HCEC 1CT (cell line): ENCODE measurements around the gene RSPO4.
"Not testable (repeated sequence)": the region's sequence is repeated elsewhere in the genome, so short reads cannot be mapped to it uniquely, and the experiment has no call there.

Experiments
- DNase-seq: peaks from one replicate; pipeline ENCODE4 v3.0.0-alpha.2; 2017

Gene RSPO4

DNA sequence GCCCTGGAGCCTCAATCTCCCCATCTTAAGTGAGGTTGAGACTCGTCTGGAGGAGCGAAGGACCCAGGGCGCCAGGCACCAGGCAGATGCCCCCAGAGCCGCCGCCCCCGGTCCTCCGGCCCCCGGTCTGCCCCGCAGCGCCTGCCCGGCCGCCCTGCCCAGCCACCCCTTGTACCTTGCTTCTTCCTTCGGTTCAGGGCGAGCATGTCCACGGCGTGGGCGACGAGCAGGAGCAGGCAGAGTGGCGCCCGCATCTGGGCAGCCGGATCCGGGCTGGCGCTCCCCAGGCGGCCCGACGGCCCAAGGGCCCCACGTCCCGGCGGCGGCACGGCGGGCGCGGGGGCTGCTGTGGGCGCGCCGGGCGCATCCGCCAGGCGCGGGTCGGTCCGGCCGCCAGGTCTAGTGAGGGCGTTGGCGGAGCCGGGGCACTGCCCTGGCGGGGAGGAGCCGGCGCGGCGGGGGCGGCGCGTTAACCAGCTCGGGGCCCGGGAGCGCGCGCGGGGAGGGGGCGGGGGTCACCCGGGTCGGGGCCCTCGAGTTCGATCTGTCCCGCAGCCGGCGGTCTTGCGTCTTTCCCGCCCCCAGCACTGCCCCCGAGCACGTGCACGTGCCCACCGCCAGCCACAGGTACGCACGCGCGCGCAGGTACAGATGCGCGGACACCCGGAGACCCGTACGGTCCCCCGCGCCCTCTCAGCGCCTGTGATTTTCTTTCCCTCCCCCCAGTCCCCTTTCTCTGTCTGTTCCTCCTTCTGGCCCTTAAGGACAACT is at the start of gene RSPO4:
Gene RSPO4 (minus strand): TSS at position 401 of the 771 bp plus-strand sequence. CDS start 147 bp downstream, at position 254.
- DNase-seq = no peak

DNA sequence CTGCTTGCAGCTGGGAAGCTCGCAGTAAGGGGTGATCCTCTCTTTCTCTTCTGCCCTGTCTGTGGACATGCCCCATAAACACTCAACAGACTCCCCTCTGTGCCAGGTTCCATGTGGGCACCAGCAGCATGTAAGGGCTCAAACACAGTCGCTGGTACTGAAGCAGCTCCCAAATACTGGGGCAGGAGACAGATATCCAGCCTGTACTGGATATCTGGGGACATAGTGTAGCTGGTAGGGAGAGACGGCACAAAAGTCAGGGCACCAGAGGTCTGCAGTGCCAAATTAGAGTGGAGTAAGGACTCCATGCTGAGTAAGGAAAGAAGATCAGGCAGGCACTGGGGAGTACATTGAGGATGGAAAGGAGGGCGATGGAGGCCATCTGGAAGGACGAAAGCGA is 48.3 kb upstream of the RSPO4 start:
- DNase-seq = no peak

GRCh38 chr20:1045860-1046418 is 43.8 kb upstream of the RSPO4 start:
- no peak for DNase-seq

- DNase-seq = no peak
Measured at GRCh38 chr20:1041845-1042390, 39.8 kb upstream of the RSPO4 start.

- DNase-seq = no peak
Measured at GRCh38 chr20:1038205-1038604, 36.1 kb upstream of the RSPO4 start.

GRCh38 chr20:1037039-1037438 is 34.9 kb upstream of the RSPO4 start:
- DNase-seq = no peak

GRCh38 chr20:1035466-1035865 is 33.4 kb upstream of the RSPO4 start:
- DNase-seq = no peak

DNA sequence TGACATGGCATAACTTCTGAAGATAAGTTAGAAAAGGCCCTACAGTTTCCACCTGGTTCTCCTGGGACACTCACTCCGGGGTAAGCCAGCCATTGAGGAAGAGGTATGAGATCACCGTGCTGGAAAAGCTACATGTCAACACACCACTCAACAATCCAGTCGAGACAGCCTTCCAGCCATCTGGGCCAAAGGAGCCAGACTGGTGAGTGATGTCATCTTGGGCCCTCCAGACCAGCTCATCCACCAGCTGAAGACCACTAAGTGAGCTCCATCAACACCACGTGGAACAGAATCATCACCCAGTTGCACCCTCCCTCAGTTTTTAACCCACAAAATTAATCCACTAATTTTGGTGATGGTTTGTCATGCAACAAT is 32.3 kb upstream of the RSPO4 start:
- no peak for DNase-seq

GRCh38 chr20:1033751-1034414 is 31.8 kb upstream of the RSPO4 start:
- DNase-seq = no peak

- no peak for DNase-seq
Measured at GRCh38 chr20:1029980-1030379, 27.9 kb upstream of the RSPO4 start.

GRCh38 chr20:1026214-1026613 is 24.1 kb upstream of the RSPO4 start:
- DNase-seq = not testable (repeated sequence)

DNA sequence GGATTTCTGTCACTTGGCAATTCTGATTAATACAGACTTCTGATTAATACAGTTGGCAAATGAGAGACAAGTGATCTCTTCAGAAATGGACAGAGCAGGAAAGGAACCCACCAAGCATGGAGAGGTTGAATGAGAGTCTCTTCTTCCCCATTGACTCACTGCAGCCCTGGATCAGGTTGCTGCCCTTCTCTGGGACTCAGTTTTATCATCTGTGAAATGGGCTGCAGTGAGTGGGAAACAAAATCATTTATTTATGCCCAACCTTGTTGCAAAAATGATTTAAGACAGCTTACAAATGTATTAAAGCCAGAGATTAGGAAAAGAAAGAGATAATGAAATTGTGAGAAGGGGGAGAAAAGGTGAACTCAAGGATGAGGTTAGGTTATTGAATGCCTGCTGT is 20.8 kb upstream of the RSPO4 start:
- DNase-seq = no peak

DNA sequence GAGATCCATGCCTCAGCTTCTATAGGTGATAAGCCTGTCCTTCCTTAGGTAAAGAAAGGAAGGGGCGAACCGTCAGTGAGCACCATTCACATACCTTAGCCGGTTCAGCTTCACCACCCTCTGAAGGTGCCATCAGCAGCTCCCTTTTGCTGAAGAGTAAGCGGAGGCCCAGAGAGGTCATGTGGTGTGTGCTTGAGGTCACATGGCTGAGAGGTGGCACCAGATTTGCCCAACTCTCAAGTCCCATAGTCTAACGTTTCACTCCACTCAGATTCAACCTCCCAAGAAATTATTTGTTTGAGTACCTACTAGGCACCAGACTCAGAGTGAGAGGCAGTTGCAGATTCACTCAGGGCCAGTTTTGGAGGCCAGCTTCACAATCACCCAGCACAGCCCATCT is 18.5 kb upstream of the RSPO4 start:
- DNase-seq = no peak

DNA sequence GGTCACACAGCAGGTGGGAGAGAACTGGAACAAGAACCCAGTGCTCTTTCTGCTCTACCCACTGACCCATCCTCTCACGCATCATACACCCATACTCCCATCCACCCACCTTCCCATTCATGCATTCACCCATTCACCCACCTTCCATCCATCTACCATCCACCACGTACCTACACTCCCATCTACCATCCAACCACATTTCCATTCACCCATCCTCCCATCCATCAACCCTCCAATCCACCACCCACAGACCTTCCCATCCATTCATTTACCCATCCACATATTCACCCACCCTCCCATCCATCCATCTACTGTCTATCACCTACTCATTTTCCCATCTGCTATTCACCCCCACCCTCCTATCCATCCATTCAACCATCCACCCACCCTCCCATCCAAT is 17.2 kb upstream of the RSPO4 start:
- no peak for DNase-seq

DNA sequence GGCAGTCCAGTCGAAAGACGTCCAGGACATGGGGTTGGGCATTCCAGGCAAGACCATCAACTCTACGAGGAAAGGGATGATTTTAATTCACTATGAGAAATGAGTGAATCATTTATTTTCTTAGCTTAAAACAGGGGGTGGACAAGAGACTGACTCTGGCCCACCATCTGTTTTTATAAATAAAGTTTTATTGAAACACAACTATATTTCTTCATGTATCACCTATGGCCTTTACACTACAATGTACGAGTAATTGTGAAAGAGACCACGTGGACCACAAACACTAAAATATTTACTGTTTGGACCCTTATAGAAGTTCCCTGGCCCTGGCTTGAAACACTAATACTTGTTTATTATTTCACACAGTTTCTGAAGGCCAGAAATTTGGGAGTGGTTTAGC is 15.6 kb upstream of the RSPO4 start:
- no peak for DNase-seq

- DNase-seq = no peak
Measured at GRCh38 chr20:1015181-1015580, 13.1 kb upstream of the RSPO4 start.

DNA sequence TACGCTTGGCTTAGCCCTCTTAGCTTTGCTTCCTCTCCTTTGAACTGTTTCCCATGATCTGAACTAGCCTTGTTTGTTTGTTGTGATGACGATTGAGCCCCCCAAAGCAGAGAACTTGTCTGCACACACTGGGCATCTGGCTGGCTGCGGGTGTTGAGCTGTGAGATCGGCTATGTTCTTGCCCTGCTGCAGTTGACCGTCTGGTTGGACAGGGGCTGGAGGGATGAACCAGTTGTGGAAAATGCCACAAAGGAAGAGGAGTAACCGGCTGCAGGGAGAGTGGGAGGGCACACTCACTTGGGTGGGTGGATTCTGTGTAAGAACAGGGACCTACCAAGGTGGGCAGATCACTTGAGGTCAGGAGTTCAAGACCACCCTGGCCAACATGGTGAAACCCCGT is 12.4 kb upstream of the RSPO4 start:
- DNase-seq = no peak

GRCh38 chr20:1013566-1014340 is 11.6 kb upstream of the RSPO4 start:
- no peak for DNase-seq

- DNase-seq = no peak
Measured at GRCh38 chr20:1012359-1013168, 10.5 kb upstream of the RSPO4 start.

DNA sequence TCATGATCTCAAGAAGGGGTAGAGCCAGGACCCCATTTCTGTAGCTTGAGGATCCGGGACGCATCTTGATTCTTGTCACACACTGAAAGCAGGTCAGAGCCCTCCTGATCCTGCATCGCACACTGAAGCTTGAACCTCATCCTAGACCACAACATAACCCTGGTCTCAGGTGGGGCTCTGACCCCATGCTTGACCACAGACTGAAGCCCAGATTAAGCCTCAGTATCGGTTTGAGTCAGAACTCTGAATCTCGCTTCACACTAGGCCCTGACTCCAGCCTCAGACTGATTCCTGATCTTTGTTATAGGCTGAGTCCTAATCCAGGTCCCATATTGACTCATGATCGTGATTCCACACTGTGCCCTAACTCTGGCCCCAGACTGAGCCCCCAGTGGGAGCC is 8.5 kb upstream of the RSPO4 start:
- DNase-seq = no peak

DNA sequence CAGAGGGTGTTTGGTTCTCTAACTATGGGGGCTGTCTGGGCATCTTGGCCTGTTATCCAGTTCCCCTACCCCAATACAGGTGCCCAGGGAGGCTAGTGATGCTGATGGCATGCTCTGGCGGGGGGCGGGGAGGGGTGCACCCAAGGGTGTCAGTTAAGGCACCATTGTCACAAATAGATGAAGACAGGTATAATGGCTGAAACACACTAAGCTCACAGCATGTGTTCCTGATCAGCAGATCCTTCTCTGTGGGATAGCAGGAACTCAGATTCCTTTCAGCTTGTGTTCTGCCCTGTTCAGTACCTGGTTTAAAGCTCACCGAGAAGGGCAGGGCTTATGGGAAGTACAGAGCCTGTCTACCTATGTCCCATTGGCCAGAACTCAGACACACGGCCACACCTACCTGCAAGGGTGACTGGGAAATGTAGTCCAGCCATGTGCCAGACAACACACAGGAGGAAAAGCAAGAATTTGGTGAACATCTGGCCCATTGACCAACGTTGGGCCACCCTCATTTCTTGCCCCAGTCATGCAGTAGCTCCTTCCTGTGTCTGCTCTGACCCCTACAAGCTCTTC is 3.4 kb upstream of the RSPO4 start:
- DNase-seq = peak; percentile 10
